CD4-positive, alpha-beta memory T cell (primary cell): ENCODE measurements around the gene TBX19. TPM values are rescaled to one million over a fixed set of nuclear protein-coding genes. Genes with fewer than 3 reads are reported as not detected.

ENCODE experiments used
- CTCF ChIA-PET: fragments of 350-600 bp; sonication (Branson Sonifier 250); formaldehyde crosslinking; loops from one replicate; lab custom pipeline; 2021; ENCODE audit warnings: inconsistent platforms; ENCODE audit not compliant: partially characterized antibody; lab: Charles Lee
- POLR2A ChIA-PET: fragments of 350-600 bp; sonication (Branson Sonifier 250); formaldehyde crosslinking; loops from one replicate; lab custom pipeline; 2021; ENCODE audit not compliant: partially characterized antibody; lab: Charles Lee
- DNase-seq, 5 donors: peaks; one replicate each; pipeline versions ENCODE4 v3.0.0 to v3.0.0-alpha.2; 2020 to 2022; ENCODE audit warnings: mixed read lengths in 1 of 5
- H3K27ac ChIP-seq: one replicate; pipeline ENCODE4 v1.7.0; 2013; ENCODE audit warnings: low read depth, low read length
- H3K27me3 ChIP-seq: 2 replicates; pipeline ENCODE4 v1.7.0; 2013; ENCODE audit warnings: mild to moderate bottlenecking, low read length, moderate library complexity; ENCODE audit not compliant: insufficient read depth
- H3K36me3 ChIP-seq: 2 replicates; pipeline ENCODE4 v1.7.0; 2013; ENCODE audit warnings: mild to moderate bottlenecking, low read length, moderate library complexity; ENCODE audit not compliant: insufficient read depth
- H3K4me1 ChIP-seq: 2 replicates; pipeline ENCODE4 v1.7.0; 2013; ENCODE audit warnings: mild to moderate bottlenecking, low read length, moderate library complexity; ENCODE audit not compliant: insufficient read depth
- H3K4me3 ChIP-seq, 2 donors: one replicate each; pipeline ENCODE4 v1.7.0; 2013; ENCODE audit warnings: low read length in 2 of 2, mild to moderate bottlenecking in 1 of 2
- H3K9me3 ChIP-seq, 2 donors: one replicate each; pipeline ENCODE4 v1.7.0; 2013; ENCODE audit warnings: low read length in 2 of 2, control low read depth in 1 of 2; ENCODE audit not compliant: control insufficient read depth in 1 of 2
- H3K27ac Mint-ChIP-seq, 7 donors: one replicate each; pipeline ENCODE4 v1.8.0; 2020 to 2021; ENCODE audit warnings: mixed read lengths in 7 of 7, mild to moderate bottlenecking in 6 of 7, inconsistent platforms in 3 of 7, moderate library complexity in 3 of 7
- H3K27me3 Mint-ChIP-seq, 2 donors: one replicate each; pipeline ENCODE4 v1.8.0; 2020 to 2021; ENCODE audit warnings: mixed read lengths in 2 of 2
- H3K36me3 Mint-ChIP-seq, 2 donors: one replicate each; pipeline ENCODE4 v1.8.0; 2020 to 2021; ENCODE audit warnings: mixed read lengths in 2 of 2, inconsistent platforms in 1 of 2, mild to moderate bottlenecking in 1 of 2
- H3K4me1 Mint-ChIP-seq, 4 donors: one replicate each; pipeline ENCODE4 v1.8.0; 2020 to 2021; ENCODE audit warnings: mixed read lengths in 4 of 4, mild to moderate bottlenecking in 1 of 4
- H3K4me3 Mint-ChIP-seq, 8 donors: one replicate each; pipeline ENCODE4 v1.8.0; 2020 to 2021; ENCODE audit warnings: mixed read lengths in 8 of 8, mild to moderate bottlenecking in 7 of 8, moderate library complexity in 6 of 8, inconsistent platforms in 3 of 8
- H3K9me3 Mint-ChIP-seq, 8 donors: one replicate each; pipeline ENCODE4 v1.8.0; 2020 to 2021; ENCODE audit warnings: mixed read lengths in 8 of 8, mild to moderate bottlenecking in 5 of 8, inconsistent platforms in 3 of 8, moderate library complexity in 1 of 8
- intact Hi-C: fragments of 100-400 bp; cut with micrococcal nuclease; formaldehyde crosslinking; loops from one replicate; pipeline ENCODE4 v1.15.1; 2023
- polyA plus RNA-seq, 2 donors: library from polyadenylated mRNA; unstranded; fragments of 300-500 nt; fragmentation: Illumina TruSeq; gene quantifications; one replicate each; pipeline ENCODE4 v1.2.3, GENCODE V29; 2021
- total RNA-seq, 2 experiments: library from RNA; stranded (reverse); gene quantifications; one replicate each; pipeline ENCODE4 v1.2.3, GENCODE V29; 2021

TBX19 gene
- total and polyA plus RNA-seq, 4 experiments from 2014 or later, result 1.3 to 4.3 (median 3.1) TPM

DNA sequence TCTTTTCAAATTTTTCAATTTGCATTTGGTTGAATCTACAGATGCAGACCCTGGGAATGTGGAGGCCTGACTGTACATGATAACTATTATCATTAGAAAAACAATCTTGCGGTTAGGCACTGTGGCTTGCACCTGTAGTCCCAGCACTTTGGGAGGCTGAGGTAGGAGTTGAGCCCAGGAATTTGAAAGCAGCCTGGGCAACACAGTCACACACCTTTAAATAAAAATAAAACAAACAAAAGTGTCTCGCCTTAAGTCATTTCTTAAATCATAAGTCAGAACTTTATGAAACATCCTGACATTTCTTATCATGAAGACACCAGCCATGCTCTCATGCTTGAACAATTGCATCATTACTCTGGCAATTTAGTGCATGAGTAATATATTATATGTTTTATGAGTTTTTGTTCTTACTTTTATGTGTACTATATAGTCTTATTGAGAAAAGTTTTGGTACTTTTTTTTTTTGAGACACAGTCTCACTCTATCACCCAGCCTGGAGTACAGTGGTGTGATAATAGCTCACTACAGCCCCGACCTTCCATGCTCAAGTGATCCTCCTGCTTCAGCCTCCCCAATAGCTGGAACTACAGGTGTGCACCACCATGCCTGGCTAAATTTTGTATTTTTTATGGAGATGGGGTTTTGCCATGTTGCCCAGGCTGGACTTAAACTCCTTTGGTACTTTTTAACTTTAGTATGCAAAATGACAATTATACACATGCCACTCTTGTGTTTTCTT is 7.8 kb downstream of the TBX19 start:
- no peak overlapping the region for H3K27ac ChIP-seq
- ChIA-PET POLR2A (no interaction called here), CTCF (no interaction called here)
- no peak overlapping the region for H3K4me3 ChIP-seq
- H3K4me3 Mint-ChIP-seq, result no peak overlapping the region
- no peaks in the 10 kb centered on the region for H3K27me3 Mint-ChIP-seq
- H3K27me3 ChIP-seq, result no peaks in the 10 kb centered on the region
- no peaks in the 10 kb centered on the region for H3K9me3 ChIP-seq
- H3K4me1 ChIP-seq, result peaks cover 8% of the 10 kb centered on the region
- H3K36me3 Mint-ChIP-seq, result peaks cover 6 to 15% of the 10 kb centered on the region in 2 donors
- no peak overlapping the region for H3K27ac Mint-ChIP-seq
- intact Hi-C loops, result no loop called here
- H3K4me1 Mint-ChIP-seq, result peaks cover 11 to 23% (median 14%) of the 10 kb centered on the region in 4 donors
- H3K9me3 Mint-ChIP-seq, result no peaks in the 10 kb centered on the region
- H3K36me3 ChIP-seq, result no peaks in the 10 kb centered on the region
- no peak for DNase-seq

DNA sequence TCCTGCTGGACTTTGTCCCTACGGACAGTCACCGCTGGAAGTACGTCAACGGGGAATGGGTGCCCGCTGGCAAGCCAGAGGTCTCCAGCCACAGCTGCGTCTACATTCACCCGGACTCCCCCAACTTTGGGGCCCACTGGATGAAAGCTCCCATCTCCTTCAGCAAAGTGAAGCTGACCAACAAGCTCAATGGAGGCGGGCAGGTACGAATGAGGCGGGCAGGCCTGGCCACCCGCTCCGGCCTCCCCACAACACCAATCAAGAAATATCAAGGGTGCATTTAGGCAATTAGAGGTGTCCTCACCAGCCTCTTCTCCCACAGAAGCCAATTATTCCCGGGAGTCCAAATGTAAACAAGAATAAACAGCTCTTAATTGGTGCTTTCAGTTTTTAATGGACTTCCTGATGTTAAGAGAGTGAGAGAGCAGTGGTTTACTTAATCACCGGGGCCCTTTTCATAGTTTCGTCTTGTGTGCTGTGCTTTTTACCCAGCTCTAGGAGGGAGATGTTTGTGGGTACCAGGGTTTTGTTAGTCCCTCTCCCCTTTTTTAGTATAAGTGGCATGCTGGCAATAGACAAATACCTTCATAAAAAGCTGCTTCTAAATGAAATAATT is 10.7 kb downstream of the TBX19 start:
- no peaks in the 10 kb centered on the region for H3K27me3 Mint-ChIP-seq
- CTCF ChIA-PET, result no interaction called here
- H3K4me3 ChIP-seq, result no peak overlapping the region
- peaks cover 0 to 7% (median 6%) of the 10 kb centered on the region in 4 donors for H3K4me1 Mint-ChIP-seq
- intact Hi-C loops, result no loop called here
- H3K27ac ChIP-seq, result no peak overlapping the region
- H3K4me3 Mint-ChIP-seq, result no peak overlapping the region
- peaks cover 6 to 21% of the 10 kb centered on the region in 2 donors for H3K36me3 Mint-ChIP-seq
- H3K36me3 ChIP-seq, result no peaks in the 10 kb centered on the region
- no peak for DNase-seq
- H3K4me1 ChIP-seq, result no peaks in the 10 kb centered on the region
- H3K27ac Mint-ChIP-seq, result no peak overlapping the region
- no peaks in the 10 kb centered on the region for H3K27me3 ChIP-seq
- no peaks in the 10 kb centered on the region for H3K9me3 Mint-ChIP-seq
- POLR2A ChIA-PET, result no interaction called here
- no peaks in the 10 kb centered on the region for H3K9me3 ChIP-seq

DNA sequence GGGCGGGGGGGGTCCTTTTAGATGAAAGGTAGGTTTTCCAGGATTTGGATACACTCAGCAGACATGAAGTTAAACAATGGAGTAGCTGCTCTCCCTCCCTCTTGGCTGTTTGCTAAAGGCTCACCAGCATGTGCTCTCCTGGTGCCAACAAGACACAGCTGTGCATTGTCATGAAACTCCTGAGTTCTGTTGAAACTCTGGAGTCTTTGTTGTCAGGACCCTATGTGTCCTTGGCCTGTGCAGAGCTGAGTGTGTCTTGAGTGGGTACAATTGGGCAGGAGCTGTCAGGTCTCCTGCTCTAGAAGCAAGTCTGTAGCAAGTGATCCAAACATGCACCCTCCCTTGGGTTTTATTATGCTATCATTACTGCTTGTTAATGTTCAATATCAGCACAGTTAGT is 12.7 kb downstream of the TBX19 start:
- Histone ChIP-seq H3K36me3 (no peaks in the 10 kb centered on the region), H3K4me3 (no peak overlapping the region), H3K9me3 (no peaks in the 10 kb centered on the region), H3K4me1 (no peaks in the 10 kb centered on the region), H3K27me3 (no peaks in the 10 kb centered on the region), H3K27ac (no peak overlapping the region)
- POLR2A ChIA-PET, result no interaction called here
- Mint-ChIP-seq H3K9me3 (no peaks in the 10 kb centered on the region), H3K27ac (peak overlapping the region in 1 of 7 donors; percentile 74), H3K4me3 (no peak overlapping the region), H3K27me3 (no peaks in the 10 kb centered on the region), H3K36me3 (peaks cover 6 to 27% of the 10 kb centered on the region in 2 donors), H3K4me1 (no peaks in the 10 kb centered on the region)
- intact Hi-C loops, result no loop called here
- no peak for DNase-seq
- CTCF ChIA-PET, result interaction anchor here (0.7 kb wide), 1 partner anchor 1055 kb away, joined by 3 read pairs; no protein-coding TSS in a partner anchor

DNA sequence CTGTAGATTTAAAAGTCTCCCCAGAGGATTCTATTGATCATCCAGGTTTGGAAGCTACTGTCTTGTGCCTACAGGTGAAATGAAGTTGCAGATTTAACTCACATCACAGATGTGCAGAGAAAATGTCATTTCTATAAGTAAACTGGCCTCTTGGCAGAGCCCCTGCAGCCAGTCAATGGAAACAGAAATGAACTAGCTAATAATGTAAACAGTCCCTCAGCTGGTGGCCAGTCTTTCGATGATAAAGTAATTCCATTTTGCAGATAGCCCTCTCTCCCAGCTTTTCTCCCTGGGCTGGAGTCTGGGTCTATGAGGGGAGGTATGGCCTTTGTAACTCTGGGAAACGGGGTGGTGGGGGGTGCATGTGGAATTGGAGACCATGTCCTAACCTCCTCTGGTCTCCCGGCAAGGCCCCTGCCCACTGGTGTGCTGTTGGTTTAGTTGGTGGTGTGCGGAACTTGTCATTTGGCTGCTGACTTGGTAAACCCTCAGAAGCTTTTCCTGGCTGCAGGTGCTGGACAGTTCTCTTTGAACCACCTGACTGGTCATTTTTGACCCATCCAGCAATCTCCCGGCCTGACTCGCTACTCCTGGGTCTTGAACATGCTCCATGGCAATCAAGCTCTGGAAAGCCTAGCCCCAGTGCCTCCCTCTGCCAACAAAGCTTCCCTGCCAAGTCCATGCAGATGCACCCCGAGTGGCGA is 14.9 kb downstream of the TBX19 start:
- Histone ChIP-seq H3K4me1 (no peaks in the 10 kb centered on the region), H3K9me3 (no peaks in the 10 kb centered on the region), H3K4me3 (no peak overlapping the region), H3K27me3 (no peaks in the 10 kb centered on the region), H3K27ac (no peak overlapping the region), H3K36me3 (no peaks in the 10 kb centered on the region)
- Mint-ChIP-seq H3K27ac (peak overlapping the region in 1 of 7 donors; percentile 41), H3K4me3 (no peak overlapping the region), H3K9me3 (no peaks in the 10 kb centered on the region), H3K4me1 (no peaks in the 10 kb centered on the region), H3K27me3 (no peaks in the 10 kb centered on the region), H3K36me3 (peaks cover 7 to 28% of the 10 kb centered on the region in 2 donors)
- intact Hi-C loops, result no loop called here
- DNase-seq, result no peak
- CTCF ChIA-PET, result no interaction called here
- POLR2A ChIA-PET, result no interaction called here

DNA sequence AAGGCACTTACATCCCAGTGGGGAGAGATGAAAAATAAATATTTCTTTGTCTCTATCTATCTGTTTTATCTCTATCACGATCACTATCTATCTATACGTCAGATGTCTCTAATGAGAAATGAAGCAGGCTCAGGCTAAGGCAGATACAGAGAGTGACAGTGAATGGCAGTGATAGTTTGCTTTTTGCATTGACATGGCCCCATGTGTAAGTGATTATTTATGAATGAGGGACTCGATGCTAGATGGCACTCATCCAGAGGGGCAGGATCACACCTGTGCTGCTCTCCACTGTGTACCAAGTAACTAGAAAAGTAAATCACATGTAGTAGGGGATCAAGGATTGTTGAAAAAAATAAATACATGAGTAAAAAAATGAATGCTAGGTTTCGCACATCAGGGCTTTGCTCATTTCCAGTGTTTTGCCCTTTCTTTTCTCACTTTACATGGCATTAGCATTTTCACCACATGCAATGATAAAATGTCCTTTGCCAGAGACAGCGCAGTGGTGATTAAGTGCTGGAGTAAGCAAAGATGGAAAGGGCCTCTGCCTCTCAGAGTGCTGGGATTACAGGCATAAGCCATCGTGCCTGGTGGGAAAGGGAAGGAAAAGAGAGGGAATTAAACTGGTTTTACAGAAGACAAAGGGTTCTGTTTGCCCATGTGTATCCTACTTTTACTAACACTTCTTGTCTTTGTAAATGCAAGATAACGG is 16.5 kb downstream of the TBX19 start:
- Histone ChIP-seq H3K9me3 (no peaks in the 10 kb centered on the region), H3K4me3 (no peak overlapping the region), H3K4me1 (no peaks in the 10 kb centered on the region), H3K27ac (no peak overlapping the region), H3K36me3 (no peaks in the 10 kb centered on the region), H3K27me3 (no peaks in the 10 kb centered on the region)
- POLR2A ChIA-PET, result no interaction called here
- peaks cover 11 to 32% of the 10 kb centered on the region in 2 donors for H3K36me3 Mint-ChIP-seq
- no peaks in the 10 kb centered on the region for H3K27me3 Mint-ChIP-seq
- no peaks in the 10 kb centered on the region for H3K4me1 Mint-ChIP-seq
- intact Hi-C loops, result no loop called here
- no peaks in the 10 kb centered on the region for H3K9me3 Mint-ChIP-seq
- CTCF ChIA-PET, result no interaction called here
- H3K4me3 Mint-ChIP-seq, result no peak overlapping the region
- H3K27ac Mint-ChIP-seq, result no peak overlapping the region
- DNase-seq, result no peak

DNA sequence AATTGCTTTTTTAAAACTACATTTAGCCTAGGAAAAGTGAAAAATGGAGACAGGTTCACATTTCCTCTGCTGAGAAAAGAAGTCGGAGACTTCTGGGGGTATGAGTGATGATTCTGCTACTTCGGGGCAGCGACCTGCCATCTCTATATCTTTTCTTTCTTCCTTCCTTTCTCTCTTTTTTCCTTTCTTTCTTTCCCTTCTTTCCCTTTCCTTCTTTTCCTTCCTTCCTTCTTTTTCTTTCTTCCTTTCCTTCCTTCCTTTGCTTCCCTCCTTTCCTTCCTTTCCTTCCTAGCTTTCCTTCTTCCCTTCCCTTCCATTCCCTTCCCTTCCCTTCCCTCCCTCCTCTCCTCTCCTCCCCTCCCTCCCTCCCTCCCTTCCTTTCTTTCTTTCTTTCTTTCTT is 17.8 kb downstream of the TBX19 start:
- Histone ChIP-seq H3K9me3 (no peaks in the 10 kb centered on the region), H3K27me3 (no peaks in the 10 kb centered on the region), H3K4me1 (no peaks in the 10 kb centered on the region), H3K27ac (no peak overlapping the region), H3K36me3 (no peaks in the 10 kb centered on the region), H3K4me3 (no peak overlapping the region)
- Mint-ChIP-seq H3K9me3 (no peaks in the 10 kb centered on the region), H3K27me3 (no peaks in the 10 kb centered on the region), H3K36me3 (peaks cover 11 to 30% of the 10 kb centered on the region in 2 donors), H3K4me1 (no peaks in the 10 kb centered on the region), H3K27ac (no peak overlapping the region), H3K4me3 (no peak overlapping the region)
- ChIA-PET CTCF (no interaction called here), POLR2A (no interaction called here)
- intact Hi-C loops, result no loop called here
- no peak for DNase-seq

DNA sequence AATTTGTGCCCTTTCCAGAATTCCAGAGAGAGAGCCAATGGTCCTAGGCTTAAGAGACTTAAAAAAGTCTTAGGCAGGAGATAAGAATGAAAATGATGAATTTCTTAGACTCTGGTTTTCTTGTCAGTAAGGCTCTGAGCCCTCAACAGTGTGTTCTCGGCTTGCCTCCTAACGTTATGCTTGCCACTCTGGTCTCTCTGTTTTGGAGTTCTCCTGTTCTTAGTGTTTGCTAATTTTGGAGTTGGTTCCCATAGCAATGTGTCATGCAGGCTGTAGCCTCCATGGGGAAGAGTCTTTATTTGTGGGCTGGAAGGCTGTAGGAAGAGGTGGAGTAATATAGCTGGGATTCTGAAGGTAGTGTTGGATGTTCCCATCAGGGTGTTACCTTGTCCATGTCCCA is 19.9 kb downstream of the TBX19 start:
- no peak overlapping the region for H3K27ac ChIP-seq

More for the DNA sequence above, 19.9 kb downstream of the TBX19 start:
- H3K9me3 ChIP-seq, result no peaks in the 10 kb centered on the region
- Mint-ChIP-seq H3K36me3 (peaks cover 13 to 35% of the 10 kb centered on the region in 2 donors), H3K4me3 (no peak overlapping the region), H3K27me3 (no peaks in the 10 kb centered on the region), H3K27ac (no peak overlapping the region), H3K4me1 (no peaks in the 10 kb centered on the region), H3K9me3 (no peaks in the 10 kb centered on the region)
- no peak overlapping the region for H3K4me3 ChIP-seq
- intact Hi-C loops, result no loop called here
- ChIA-PET CTCF (no interaction called here), POLR2A (no interaction called here)
- no peaks in the 10 kb centered on the region for H3K4me1 ChIP-seq
- no peaks in the 10 kb centered on the region for H3K36me3 ChIP-seq
- DNase-seq, result no peak
- H3K27me3 ChIP-seq, result no peaks in the 10 kb centered on the region
